ENCODE data around the gene SLC25A11.
"Not testable (repeated sequence)": the region's sequence is repeated elsewhere in the genome, so short reads cannot be mapped to it uniquely, and the experiment has no call there.

SLC25A11 gene

DNA sequence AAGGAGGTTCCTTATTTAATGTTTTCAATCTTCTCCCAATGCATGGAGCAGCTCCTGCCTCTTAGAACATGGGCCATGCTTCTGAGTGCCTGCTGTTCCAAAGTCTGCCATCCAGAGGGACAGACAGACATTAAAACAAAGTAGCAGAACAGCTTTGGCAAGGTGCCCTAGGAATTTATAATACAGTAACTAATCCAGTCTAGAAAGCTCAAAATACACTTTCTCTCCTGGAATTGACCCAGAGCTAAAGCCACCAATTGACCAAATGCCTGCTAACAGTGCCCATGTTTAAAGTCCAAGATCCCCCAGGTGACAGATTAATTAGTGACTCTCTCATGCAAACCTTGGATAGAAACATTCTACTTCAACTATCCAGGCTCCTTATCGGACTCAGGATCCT, 25.9 kb downstream of the SLC25A11 start:
- DNase-seq: no peak

- peak; percentile 71 for DNase-seq
Measured at GRCh38 chr17:4908711-4909496, 30.9 kb downstream of the SLC25A11 start.

GRCh38 chr17:4908301-4908700, 31.5 kb downstream of the SLC25A11 start:
- no peak for DNase-seq

DNA sequence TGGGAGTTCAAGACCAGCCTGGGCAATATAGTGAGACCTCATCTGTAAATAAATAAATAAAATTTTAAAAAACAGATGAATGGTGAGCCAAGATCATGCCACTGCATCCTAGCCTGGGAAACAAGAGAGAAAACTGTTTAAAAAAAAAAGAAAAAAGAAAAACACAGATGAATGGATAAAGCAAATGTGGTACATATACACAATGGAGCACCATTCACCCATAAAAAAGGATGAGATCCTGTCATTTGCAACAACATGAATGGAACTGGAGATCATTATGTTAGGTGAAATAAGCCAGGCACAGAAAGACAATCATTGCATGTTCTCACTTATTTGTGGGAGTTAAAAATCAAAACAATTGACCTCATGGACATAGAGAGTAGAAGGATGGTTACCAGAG, 33.2 kb downstream of the SLC25A11 start:
- not testable (repeated sequence) for DNase-seq

GRCh38 chr17:4903051-4903818, 36.6 kb downstream of the SLC25A11 start, which contains the start of gene CHRNE:
CHRNE (minus strand) TSS chr17:4903098; CDS start chr17:4903063, 35 bp downstream.
- DNase-seq: peak; percentile 79

- DNase-seq: no peak
Measured at GRCh38 chr17:4902540-4902939, 37.3 kb downstream of the SLC25A11 start.

DNA sequence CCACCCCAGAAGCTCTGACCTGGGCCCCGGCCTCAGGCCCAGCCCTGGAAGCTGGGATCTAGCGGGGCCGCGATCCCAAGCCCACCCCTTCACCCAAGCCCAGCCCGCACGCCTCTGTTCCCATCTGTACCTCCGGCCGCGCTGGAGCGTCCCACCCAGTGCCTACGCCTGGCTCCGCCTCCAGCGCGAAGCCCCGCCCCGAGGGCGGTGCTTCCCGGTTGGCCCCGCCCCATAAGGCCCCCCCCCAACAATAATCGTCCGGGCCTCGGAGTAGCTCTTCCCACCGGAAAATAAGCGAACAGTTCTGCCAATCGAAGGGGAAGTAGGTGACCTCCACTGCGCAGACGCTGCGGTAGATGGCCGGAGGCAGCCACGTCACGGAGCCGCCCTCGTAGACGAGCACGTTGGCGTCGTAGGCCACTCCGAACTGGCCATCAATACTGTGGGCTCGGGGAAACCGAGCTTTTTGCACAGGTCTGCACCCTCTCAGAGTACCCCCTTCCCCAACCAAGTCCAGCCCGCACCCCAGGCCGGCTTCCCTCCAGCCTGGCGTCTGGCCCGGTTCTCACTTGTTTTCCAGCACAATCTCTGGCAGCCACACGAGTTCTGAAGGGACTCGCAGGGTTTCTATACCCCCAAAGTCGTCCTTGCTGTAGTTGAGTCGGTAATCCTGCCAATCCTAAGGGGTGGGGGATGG, 38.0 kb downstream of the SLC25A11 start:
- DNase-seq: no peak

GRCh38 chr17:4901108-4901647, 38.7 kb downstream of the SLC25A11 start:
- DNase-seq: no peak

- peak; percentile 55 for DNase-seq
Measured at GRCh38 chr17:4900231-4901107, 39.4 kb downstream of the SLC25A11 start.

DNA sequence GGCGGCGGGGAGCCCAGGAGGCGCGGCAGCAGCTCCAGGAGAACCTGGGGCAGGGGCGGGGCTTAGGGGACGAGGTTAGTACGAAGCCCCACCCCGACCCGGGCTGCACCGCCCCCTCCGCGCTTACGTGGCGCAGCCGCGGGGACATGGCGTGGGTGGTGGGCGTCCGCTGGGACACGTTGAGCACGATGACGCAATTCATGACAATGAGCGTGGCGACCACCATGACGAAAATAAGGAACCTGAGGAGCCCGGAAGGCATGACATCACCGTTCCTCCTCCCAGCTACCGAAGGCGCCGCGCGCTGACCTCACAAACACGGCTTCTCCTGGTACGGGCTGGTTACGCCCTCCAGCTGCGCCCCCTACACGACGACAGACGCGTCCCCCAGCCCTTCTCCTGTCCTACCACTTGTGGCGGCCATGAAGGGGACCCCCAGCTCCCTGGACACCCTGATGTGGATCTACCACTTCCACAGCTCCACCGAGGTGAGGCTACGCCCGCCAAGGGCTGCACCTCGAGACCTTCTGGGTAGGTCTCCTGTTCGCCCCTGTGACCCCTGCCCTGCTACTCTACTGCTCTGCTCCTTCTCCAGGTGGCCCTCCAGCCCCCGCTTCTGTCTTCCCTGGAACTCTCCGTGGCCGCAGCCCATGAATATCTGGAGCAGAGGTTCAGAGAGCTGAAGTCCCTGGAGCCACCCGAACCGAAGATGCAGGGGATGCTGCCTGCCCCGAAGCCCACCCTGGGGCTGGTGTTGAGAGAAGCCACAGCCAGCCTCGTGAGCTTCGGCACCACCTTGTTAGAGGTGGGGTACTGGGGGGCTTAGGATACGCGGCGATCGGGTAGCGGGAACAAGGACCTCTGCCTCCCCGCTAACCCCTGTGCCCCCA, 40.3 kb downstream of the SLC25A11 start, which contains the start of gene C17orf107:
Gene C17orf107, plus strand, starts transcription at position 196 of the 890 bp plus-strand sequence. Its CDS starts 227 bp downstream, at position 423.
- DNase-seq: peak; percentile 81

DNA sequence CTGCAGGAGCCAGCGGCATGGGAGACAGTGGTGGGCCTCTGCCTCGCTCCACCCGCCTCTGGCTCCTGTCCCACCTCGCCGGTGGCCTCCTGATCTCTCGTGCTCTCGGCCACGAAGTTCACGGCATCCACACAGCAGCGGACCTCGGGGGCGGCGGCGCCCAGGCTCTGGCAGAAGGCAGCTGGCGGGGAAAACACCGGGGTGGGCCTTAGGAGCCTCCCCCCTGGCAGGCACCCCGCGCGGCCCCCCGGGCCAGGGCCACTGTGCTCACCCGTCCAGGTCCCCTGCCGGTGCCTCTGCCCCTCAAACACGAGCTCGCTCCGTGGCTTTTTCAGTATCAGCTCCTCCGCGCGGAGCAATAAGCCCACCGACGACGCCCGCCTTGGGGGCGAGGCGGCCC, 40.9 kb downstream of the SLC25A11 start:
- DNase-seq: no peak

- DNase-seq: no peak
Measured at GRCh38 chr17:4898351-4898750, 41.5 kb downstream of the SLC25A11 start.

- DNase-seq: no peak
Measured at GRCh38 chr17:4897785-4898184, 42.1 kb downstream of the SLC25A11 start.

DNA sequence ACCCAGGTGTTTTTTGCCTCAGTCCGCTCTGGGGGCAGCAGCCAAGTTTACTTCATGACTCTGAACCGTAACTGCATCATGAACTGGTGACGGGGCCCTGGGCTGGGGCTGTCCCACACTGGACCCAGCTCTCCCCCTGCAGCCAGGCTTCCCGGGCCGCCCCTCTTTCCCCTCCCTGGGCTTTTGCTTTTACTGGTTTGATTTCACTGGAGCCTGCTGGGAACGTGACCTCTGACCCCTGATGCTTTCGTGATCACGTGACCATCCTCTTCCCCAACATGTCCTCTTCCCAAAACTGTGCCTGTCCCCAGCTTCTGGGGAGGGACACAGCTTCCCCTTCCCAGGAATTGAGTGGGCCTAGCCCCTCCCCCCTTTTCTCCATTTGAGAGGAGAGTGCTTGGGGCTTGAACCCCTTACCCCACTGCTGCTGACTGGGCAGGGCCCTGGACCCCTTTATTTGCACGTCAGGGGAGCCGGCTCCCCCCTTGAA, 42.6 kb downstream of the SLC25A11 start:
- no peak for DNase-seq

DNA sequence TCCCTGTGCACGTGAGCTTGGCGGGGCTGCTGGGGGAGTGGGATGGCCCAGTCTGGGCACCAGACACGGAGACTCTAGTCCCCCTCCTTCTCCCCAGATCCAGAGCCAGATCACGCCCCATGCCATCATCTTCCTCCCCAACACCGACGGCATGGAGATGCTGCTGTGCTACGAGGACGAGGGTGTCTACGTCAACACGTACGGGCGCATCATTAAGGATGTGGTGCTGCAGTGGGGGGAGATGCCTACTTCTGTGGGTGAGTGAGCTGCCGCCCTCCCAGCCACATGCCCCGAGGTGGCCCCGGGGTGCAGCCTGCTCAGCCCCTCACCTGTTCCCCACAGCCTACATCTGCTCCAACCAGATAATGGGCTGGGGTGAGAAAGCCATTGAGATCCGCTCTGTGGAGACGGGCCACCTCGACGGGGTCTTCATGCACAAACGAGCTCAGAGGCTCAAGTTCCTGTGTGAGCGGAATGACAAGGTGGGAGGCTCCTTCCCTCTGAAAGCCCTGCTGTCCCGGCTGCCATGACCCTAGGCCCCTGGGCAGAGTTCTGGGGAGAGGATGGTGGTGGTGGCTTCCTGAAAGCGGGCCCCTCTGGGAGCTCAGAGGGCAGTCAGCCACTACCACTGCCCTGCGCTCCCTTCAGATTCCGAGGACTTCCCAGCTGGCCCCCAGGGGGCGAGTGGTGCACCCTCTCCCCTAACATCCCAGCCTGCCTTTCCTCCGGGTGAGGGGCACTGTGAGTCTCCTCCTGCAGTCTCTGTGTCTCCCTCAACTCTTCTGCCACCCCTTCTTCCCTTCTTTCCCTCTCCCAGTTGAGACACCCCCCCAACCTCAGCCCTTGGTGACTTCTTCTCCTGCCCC, 43.3 kb downstream of the SLC25A11 start:
- no peak for DNase-seq

GRCh38 chr17:4895657-4896331, 44.1 kb downstream of the SLC25A11 start:
- DNase-seq: no peak

- DNase-seq: no peak
Measured at GRCh38 chr17:4895121-4895520, 44.7 kb downstream of the SLC25A11 start.

DNA sequence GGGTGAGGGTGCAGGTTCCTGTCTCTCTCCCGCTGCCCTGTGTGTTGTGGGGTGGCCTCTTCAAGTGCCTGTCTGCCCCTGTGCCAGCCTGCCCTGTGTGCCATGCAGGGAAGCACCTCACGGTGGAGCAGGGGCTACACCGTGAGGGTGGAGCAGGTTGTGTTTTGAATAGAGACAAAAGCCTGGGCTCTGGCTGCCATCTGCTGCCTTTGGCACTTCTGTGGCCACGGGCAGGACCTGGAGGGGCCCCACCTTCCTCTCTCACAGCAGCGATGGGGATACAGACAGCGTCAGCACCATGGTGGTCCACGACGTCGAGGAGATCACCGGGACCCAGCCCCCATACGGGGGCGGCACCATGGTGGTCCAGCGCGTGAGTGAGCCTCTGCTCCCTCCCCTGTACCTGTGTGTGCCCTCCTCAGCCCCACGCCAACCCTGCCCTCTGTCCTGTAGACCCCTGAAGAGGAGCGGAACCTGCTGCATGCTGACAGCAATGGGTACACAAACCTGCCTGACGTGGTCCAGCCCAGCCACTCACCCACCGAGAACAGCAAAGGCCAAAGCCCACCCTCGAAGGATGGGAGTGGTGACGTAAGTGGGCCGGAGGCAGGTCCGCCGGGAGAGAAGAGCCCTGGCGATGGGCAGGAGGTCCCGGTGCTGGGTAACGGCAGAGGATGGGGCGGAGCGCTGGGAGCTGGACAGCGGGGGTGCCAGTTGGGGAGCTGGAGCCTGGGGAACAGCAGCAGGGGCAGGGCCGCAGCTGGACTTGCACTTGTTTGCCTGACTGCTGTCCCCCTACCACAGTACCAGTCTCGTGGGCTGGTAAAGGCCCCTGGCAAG, 45.9 kb downstream of the SLC25A11 start:
- DNase-seq: no peak

All from activated CD4-positive, alpha-beta T cell treated with anti-CD3 and anti-CD28 coated beads, Interleukin-2, amount 50 U/mL, for 16 hours (primary cell).